WTC11 (cell line): ENCODE measurements around the gene CELSR1. TPM values are rescaled to one million over a fixed set of nuclear protein-coding genes. Genes with fewer than 3 reads are reported as not detected.

Experiments used
- ATAC-seq: fragments of 200-7000 bp; cut with Tn5 transposase; 2 replicates; pipeline ENCODE4 v1.10.0; 2021; ENCODE audit warnings: mild to moderate bottlenecking, moderate library complexity
- CTCF ChIA-PET: fragments of 300-600 bp; sonication (Branson Sonifier 250); formaldehyde crosslinking; loops from one replicate; lab custom pipeline; 2021; ENCODE audit warnings: antibody characterized with exemption; lab: Charles Lee
- POLR2A ChIA-PET: fragments of 350-600 bp; sonication (Branson Sonifier 250); formaldehyde crosslinking; loops from one replicate; lab custom pipeline; 2021; ENCODE audit warnings: antibody characterized with exemption; lab: Charles Lee
- DNase-seq: peaks from one replicate; pipeline ENCODE4 v3.0.0; 2021; ENCODE audit warnings: low spot score
- H3K27ac Mint-ChIP-seq: 2 replicates; pipeline ENCODE4 v1.8.0; 2021; ENCODE audit warnings: mixed read lengths
- H3K27me3 Mint-ChIP-seq: 2 replicates; pipeline ENCODE4 v1.8.0; 2021; ENCODE audit warnings: low read depth, mild to moderate bottlenecking, moderate library complexity, mixed read lengths
- H3K36me3 Mint-ChIP-seq: 2 replicates; pipeline ENCODE4 v1.8.0; 2021; ENCODE audit warnings: mixed read lengths
- H3K4me1 Mint-ChIP-seq: 2 replicates; pipeline ENCODE4 v1.8.0; 2022; ENCODE audit warnings: mixed read lengths
- H3K4me3 Mint-ChIP-seq: 2 replicates; pipeline ENCODE4 v1.8.0; 2021; ENCODE audit warnings: mild to moderate bottlenecking, moderate library complexity, mixed read lengths
- H3K9me3 Mint-ChIP-seq: 2 replicates; pipeline ENCODE4 v1.8.0; 2021; ENCODE audit warnings: mixed read lengths
- ATF1 ChIP-seq: sonication (generic); formaldehyde crosslinking; IDR thresholded peaks from 2 replicates; pipeline ENCODE4 v1.8.1; 2023; ENCODE audit warnings: mild to moderate bottlenecking, moderate library complexity, missing genetic modification reagents
- CREB1 ChIP-seq: sonication (generic); formaldehyde crosslinking; IDR thresholded peaks from 2 replicates; pipeline ENCODE4 v1.8.0; 2023; ENCODE audit warnings: mild to moderate bottlenecking, missing genetic modification reagents
- EMX1 ChIP-seq: fragments of 250-450 bp; sonication (Bioruptor Pico); IDR thresholded peaks from 2 replicates; pipeline ENCODE4 v1.8.0; 2021; ENCODE audit warnings: mild to moderate bottlenecking
- JAZF1 ChIP-seq: fragments of 250-450 bp; sonication (Bioruptor Pico); IDR thresholded peaks from 2 replicates; pipeline ENCODE4 v1.9.0; 2021; ENCODE audit warnings: moderate library complexity, mild to moderate bottlenecking, inconsistent platforms
- MXD4 ChIP-seq: fragments of 250-450 bp; sonication (Bioruptor Pico); IDR thresholded peaks from 2 replicates; pipeline ENCODE4 v1.8.0; 2021; ENCODE audit warnings: mild to moderate bottlenecking, moderate library complexity, borderline replicate concordance
- USF1 ChIP-seq: sonication (generic); formaldehyde crosslinking; IDR thresholded peaks from 2 replicates; pipeline ENCODE4 v1.8.0; 2022; ENCODE audit warnings: mild to moderate bottlenecking, missing genetic modification reagents
- ZNF263 ChIP-seq: sonication (generic); formaldehyde crosslinking; IDR thresholded peaks from 2 replicates; pipeline ENCODE4 v1.8.1; 2022; ENCODE audit warnings: low read depth, mild to moderate bottlenecking, moderate library complexity, missing genetic modification reagents
- total RNA-seq: library from RNA; stranded (reverse); gene quantifications from 3 replicates; pipeline ENCODE4 v1.2.3, GENCODE V29; 2021
- TF ChIP-seq, protein P1 (sequence below): sonication (generic); formaldehyde crosslinking; conservative IDR thresholded peaks from 2 replicates; pipeline ENCODE4 v1.8.1; 2022; ENCODE audit warnings: mild to moderate bottlenecking, missing genetic modification reagents
- TF ChIP-seq, protein P2 (sequence below): sonication (generic); formaldehyde crosslinking; IDR thresholded peaks from 2 replicates; pipeline ENCODE4 v1.8.0; 2023; ENCODE audit warnings: mild to moderate bottlenecking, missing genetic modification reagents
- TF ChIP-seq, protein P3 (sequence below): sonication (generic); formaldehyde crosslinking; IDR thresholded peaks from 2 replicates; pipeline ENCODE4 v1.8.0; 2023; ENCODE audit warnings: missing genetic modification reagents
- TF ChIP-seq, protein P4 (sequence below): sonication (generic); formaldehyde crosslinking; IDR thresholded peaks from 2 replicates; pipeline ENCODE4 v1.8.0; 2022; ENCODE audit warnings: mild to moderate bottlenecking, missing genetic modification reagents

The CELSR1 gene
- total RNA-seq, 1 experiment from 2014 or later, result 16.8 TPM

GRCh38 chr22:46549563-46549840 is 12.1 kb upstream of the CELSR1 start:
- ChIA-PET CTCF (no interaction called here), POLR2A (no interaction called here)
- Mint-ChIP-seq H3K27ac (no peak overlapping the region), H3K4me1 (no peaks in the 10 kb centered on the region), H3K27me3 (peaks cover 4% of the 10 kb centered on the region), H3K4me3 (no peak overlapping the region), H3K36me3 (peaks cover 2% of the 10 kb centered on the region; the same call in 1 of the 2 replicates), H3K9me3 (peaks cover 15% of the 10 kb centered on the region)
- ATAC-seq (no peak), DNase-seq (no peak)
- TF ChIP-seq MXD4 (CRISPR knock-in tag) (no peak), USF1 (no peak), CREB1 (CRISPR knock-in tag) (no peak), ZNF263 (no peak), ATF1 (CRISPR knock-in tag) (no peak)

GRCh38 chr22:46547883-46548244 is 10.4 kb upstream of the CELSR1 start:
- H3K27ac Mint-ChIP-seq, result no peak overlapping the region
- CTCF ChIA-PET, result interaction anchor here (0.6 to 3.5 kb wide), 5 partner anchors 10 to 212 kb away, joined by 3 to 27 read pairs (median 5); no protein-coding TSS in a partner anchor
- H3K4me3 Mint-ChIP-seq, result no peak overlapping the region
- TF ChIP-seq, protein P1, sequence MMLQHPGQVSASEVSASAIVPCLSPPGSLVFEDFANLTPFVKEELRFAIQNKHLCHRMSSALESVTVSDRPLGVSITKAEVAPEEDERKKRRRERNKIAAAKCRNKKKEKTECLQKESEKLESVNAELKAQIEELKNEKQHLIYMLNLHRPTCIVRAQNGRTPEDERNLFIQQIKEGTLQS (CRISPR knock-in tag), result no peak
- TF ChIP-seq EMX1 (CRISPR knock-in tag), result no peak
- no peak for TF ChIP-seq JAZF1 (CRISPR knock-in tag)
- TF ChIP-seq, protein P2, sequence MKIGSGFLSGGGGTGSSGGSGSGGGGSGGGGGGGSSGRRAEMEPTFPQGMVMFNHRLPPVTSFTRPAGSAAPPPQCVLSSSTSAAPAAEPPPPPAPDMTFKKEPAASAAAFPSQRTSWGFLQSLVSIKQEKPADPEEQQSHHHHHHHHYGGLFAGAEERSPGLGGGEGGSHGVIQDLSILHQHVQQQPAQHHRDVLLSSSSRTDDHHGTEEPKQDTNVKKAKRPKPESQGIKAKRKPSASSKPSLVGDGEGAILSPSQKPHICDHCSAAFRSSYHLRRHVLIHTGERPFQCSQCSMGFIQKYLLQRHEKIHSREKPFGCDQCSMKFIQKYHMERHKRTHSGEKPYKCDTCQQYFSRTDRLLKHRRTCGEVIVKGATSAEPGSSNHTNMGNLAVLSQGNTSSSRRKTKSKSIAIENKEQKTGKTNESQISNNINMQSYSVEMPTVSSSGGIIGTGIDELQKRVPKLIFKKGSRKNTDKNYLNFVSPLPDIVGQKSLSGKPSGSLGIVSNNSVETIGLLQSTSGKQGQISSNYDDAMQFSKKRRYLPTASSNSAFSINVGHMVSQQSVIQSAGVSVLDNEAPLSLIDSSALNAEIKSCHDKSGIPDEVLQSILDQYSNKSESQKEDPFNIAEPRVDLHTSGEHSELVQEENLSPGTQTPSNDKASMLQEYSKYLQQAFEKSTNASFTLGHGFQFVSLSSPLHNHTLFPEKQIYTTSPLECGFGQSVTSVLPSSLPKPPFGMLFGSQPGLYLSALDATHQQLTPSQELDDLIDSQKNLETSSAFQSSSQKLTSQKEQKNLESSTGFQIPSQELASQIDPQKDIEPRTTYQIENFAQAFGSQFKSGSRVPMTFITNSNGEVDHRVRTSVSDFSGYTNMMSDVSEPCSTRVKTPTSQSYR (CRISPR knock-in tag), result no peak
- TF ChIP-seq, protein P3, sequence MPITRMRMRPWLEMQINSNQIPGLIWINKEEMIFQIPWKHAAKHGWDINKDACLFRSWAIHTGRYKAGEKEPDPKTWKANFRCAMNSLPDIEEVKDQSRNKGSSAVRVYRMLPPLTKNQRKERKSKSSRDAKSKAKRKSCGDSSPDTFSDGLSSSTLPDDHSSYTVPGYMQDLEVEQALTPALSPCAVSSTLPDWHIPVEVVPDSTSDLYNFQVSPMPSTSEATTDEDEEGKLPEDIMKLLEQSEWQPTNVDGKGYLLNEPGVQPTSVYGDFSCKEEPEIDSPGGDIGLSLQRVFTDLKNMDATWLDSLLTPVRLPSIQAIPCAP (CRISPR knock-in tag), result no peak
- TF ChIP-seq, protein P4, sequence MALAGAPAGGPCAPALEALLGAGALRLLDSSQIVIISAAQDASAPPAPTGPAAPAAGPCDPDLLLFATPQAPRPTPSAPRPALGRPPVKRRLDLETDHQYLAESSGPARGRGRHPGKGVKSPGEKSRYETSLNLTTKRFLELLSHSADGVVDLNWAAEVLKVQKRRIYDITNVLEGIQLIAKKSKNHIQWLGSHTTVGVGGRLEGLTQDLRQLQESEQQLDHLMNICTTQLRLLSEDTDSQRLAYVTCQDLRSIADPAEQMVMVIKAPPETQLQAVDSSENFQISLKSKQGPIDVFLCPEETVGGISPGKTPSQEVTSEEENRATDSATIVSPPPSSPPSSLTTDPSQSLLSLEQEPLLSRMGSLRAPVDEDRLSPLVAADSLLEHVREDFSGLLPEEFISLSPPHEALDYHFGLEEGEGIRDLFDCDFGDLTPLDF (CRISPR knock-in tag), result no peak
- POLR2A ChIA-PET, result interaction anchor here (1.1 kb wide), 1 partner anchor 14 kb away, joined by 4 read pairs; no protein-coding TSS in a partner anchor
- no peaks in the 10 kb centered on the region for H3K4me1 Mint-ChIP-seq
- peaks cover 5% of the 10 kb centered on the region for H3K9me3 Mint-ChIP-seq
- no peak for DNase-seq
- H3K36me3 Mint-ChIP-seq, result peaks cover 2% of the 10 kb centered on the region; the same call in 1 of the 2 replicates
- H3K27me3 Mint-ChIP-seq, result peaks cover 6% of the 10 kb centered on the region
- no peak for ATAC-seq

GRCh38 chr22:46547179-46547882 is 9.9 kb upstream of the CELSR1 start:
- Mint-ChIP-seq H3K27me3 (peaks cover 10% of the 10 kb centered on the region), H3K4me1 (no peaks in the 10 kb centered on the region), H3K4me3 (no peak overlapping the region), H3K27ac (no peak overlapping the region), H3K36me3 (peaks cover under 1% of the 10 kb centered on the region; the same call in 1 of the 2 replicates), H3K9me3 (peaks cover under 1% of the 10 kb centered on the region)
- TF ChIP-seq CREB1 (CRISPR knock-in tag), result no peak
- POLR2A ChIA-PET, result interaction anchor here (1.1 kb wide), 1 partner anchor 15 kb away, joined by 4 read pairs; no protein-coding TSS in a partner anchor
- CTCF ChIA-PET, result interaction anchor here (0.5 to 3.5 kb wide), 6 partner anchors 11 to 211 kb away, joined by 3 to 27 read pairs (median 4); no protein-coding TSS in a partner anchor
- no peak for DNase-seq
- no peak for ATAC-seq
